ENCODE data around the gene ERICH6.

ERICH6 gene

DNA sequence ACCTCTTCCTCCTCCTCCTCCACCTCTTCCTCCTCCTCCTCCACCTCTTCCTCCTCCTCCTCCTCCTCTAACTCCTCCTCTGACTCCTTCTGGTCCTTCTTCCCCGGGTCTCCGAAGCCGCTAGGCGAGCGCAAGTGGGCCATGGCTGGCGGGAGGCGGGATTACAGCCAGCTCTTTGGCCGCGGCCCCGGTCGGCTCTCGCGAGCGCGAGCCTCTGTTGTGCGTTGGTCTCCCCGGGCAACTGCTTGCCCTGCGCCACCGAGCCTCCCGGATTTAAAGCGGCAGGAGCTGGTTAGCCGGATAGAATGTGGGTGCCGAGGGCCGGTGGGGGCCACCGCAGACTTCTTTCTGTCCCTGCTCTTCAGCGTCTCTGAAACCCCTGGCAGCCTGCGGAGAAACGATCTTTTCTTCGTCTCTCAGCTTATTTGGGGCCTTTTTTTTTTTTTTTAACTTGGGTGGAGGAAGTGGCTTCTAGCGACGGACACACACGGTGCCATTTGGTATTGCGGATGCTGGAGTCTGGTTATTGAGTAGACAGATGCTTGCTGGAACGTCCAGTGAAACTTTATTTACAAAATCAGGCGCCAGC lies at the start of gene ERICH6:
ERICH6 (minus strand) TSS at position 165 of the 589 bp plus-strand sequence; CDS start at position 143, 22 bp downstream.
- peak; percentile 89 for DNase-seq (ENCODE audit: low spot score)

- no peak for DNase-seq (ENCODE audit: low spot score)
Measured at GRCh38 chr3:150751781-150752263, 48.1 kb upstream of the ERICH6 start.

- no peak for DNase-seq (ENCODE audit: low spot score)
Measured at GRCh38 chr3:150749255-150749654, 45.5 kb upstream of the ERICH6 start.

DNA sequence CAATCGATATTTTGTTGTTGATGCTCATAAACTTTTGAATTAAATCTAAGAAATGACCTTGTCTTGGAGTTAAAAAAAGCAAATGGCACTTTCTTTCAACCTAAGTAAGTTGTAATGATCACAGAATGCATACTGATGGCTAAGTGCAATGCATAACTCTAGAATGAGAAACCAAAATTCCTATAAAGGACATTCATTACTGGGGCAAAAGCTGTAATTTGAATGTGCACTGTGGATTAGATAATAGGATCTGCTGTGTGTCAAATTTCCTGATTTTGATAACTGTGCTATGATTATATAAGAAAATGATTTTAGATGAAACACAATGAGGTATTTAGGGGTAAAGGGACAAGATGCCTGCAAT lies 44.9 kb upstream of the ERICH6 start:
- no peak for DNase-seq (ENCODE audit: low spot score)

DNA sequence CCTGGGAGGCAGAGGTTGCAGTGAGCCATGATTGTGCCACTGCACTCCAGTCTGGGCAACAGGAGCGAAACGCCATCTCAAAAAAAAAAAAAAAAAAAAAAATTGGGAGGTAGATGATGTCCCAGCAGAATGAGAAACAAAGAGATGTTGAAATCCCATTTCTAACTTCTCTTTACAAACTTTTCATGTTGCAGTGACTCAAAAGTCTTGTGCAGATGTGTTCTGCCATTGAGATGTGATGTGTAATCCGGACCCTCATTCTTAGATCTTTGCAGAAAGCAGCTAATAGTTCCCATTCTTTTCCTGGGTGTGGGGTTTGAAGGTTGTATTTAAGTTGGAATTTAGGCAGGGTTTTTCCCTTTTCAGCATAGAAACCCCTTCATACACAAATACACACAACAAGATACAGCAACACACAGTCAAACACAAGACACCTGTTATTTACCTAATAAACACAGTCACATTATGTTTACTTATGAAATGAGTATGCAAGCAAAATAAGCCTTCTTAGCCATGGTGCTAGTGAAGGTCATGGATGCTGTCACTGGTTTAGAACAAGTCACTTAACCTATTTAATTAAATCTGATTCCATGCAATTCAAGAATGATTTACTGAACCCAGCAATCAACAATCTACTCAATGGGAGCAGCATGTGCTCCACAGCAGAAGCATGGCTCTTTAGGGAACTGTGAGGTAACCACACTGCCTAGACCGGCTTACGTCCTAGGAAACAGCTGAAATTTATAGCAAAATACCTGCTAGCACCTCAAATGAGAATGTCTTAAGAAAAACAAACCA lies 44.4 kb upstream of the ERICH6 start:
- no peak for DNase-seq (ENCODE audit: low spot score)

DNA sequence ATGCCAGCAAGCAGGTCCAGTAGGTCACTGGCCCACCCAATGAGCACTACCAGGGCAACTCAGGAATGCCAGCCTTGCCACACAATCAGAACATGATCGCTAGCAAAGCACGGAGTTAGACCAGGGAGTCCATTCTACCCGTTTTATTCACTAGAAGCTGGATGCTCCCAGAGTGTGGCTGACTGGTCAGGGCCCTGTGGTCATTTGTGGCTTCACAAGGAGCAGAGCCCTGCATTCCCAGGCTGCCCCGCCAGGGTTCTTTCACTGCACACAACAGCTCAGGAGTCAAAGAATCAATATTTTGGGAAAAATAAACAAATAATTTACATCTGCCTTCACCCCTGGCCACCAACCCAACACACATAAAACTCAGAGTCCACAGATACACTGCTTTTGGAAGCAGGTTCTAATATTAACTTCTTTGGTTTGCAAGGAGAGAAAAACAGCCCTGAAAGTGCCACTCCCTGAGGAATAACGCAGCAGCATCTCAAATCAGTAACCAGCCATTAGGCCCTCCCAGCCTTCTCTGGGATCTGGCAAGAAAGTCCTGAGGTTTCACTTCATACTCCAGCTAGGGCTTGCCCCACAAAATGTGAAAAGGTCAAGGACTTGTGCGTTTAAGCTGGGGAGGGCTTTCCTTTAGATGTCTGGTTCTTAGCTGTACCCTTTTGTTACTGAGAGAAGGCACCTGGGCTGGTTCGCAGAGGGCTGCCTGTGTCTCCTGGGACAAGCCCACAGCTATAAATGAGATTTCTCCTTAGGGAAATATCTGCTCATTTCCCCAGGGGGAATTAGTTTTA lies 43.3 kb upstream of the ERICH6 start:
- DNase-seq (ENCODE audit: low spot score), result no peak

GRCh38 chr3:150745832-150746231 lies 42.1 kb upstream of the ERICH6 start:
- no peak for DNase-seq (ENCODE audit: low spot score)

DNA sequence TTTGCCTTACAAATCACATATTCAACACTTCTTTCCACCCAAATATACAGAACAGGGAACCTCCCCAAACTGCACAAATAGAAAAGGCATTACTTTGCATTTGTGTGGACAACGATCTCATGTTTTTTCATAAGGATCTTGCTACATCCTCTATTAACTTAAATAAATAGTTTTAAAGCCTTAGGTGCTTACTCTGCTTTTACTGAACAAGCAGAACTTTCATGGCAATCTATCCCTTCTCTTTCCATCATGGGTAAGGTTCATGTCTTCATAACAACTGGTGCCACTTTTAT lies 41.1 kb upstream of the ERICH6 start:
- DNase-seq (ENCODE audit: low spot score), result no peak

DNA sequence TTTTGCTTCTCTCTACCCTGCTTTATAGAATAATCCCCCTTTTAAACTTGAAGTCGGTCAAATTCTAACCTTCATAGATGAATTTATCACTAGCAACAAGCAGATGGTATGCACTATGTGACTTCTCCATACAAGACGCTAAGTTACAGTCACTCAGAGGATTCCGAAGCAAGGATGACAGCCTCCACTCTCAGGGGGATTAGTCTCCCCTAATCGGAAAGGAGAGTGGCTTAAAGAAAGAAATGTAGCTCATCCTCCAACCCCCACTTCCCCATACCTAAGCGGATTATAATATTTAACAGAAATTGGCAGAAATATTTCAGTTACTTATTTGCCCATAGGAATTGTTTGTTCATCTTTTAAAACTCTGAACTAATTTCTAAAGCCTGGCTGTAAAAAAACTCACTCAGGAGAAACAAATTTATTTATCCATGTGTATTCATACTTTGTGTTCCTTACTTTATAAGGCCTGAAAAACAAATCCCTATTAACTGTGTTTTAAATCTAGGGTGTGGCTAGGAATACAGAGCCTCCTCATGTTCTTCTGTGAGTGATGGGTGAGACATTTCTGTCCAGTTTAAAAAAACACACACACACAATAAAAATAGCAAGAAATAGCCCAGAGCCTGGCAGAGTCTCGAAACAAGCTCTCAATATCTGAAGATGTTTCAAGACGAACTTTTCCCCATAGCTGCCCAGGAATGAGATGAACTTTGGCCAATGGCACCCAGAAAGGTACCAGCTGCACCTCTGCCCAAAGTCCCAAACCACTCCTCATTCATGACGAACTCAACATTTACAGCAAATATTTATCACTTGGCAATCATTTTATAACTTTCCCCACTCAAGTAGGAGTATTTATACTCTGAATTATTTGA lies 40.6 kb upstream of the ERICH6 start:
- no peak for DNase-seq (ENCODE audit: low spot score)

- DNase-seq (ENCODE audit: low spot score), result no peak
Measured at GRCh38 chr3:150743508-150743907, 39.8 kb upstream of the ERICH6 start.

GRCh38 chr3:150742679-150743078 lies 39.0 kb upstream of the ERICH6 start:
- DNase-seq (ENCODE audit: low spot score), result no peak

GRCh38 chr3:150742141-150742523 lies 38.4 kb upstream of the ERICH6 start:
- no peak for DNase-seq (ENCODE audit: low spot score)

GRCh38 chr3:150741497-150742140 lies 37.9 kb upstream of the ERICH6 start:
- no peak for DNase-seq (ENCODE audit: low spot score)

- no peak for DNase-seq (ENCODE audit: low spot score)
Measured at GRCh38 chr3:150740733-150741496, 37.2 kb upstream of the ERICH6 start.

GRCh38 chr3:150739877-150740645 lies 36.3 kb upstream of the ERICH6 start:
- DNase-seq (ENCODE audit: low spot score), result no peak

DNA sequence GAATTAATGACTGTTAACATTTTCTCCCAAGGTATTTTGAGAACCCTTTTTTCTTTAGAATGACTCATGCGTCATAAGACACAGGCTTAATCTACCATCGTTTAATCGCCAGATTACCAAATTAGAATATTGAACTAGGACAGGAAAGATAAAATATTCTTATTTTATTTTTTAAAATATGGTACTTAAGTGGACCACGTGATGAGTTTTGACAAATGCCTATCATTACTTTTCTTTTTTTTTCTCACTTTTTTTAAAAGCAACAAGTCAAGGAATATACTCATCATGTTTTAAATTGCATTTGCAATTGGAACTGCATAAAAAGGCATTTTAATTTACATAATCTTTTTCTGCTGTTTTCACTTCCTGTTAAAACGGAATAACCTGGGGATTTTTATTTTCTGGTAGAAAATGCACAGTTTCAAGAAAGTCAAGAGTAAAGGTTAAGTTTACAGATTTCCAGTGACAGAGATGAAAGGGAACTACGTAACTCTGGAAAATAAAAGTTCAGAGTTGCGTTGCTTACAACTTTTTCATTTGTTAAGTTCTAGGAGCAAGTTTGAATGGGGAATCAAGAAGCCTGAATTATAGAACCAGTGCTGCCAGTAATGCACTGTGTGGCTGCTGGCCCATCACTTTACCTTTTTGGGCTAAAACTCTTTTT lies 35.6 kb upstream of the ERICH6 start:
- DNase-seq (ENCODE audit: low spot score), result no peak

DNA sequence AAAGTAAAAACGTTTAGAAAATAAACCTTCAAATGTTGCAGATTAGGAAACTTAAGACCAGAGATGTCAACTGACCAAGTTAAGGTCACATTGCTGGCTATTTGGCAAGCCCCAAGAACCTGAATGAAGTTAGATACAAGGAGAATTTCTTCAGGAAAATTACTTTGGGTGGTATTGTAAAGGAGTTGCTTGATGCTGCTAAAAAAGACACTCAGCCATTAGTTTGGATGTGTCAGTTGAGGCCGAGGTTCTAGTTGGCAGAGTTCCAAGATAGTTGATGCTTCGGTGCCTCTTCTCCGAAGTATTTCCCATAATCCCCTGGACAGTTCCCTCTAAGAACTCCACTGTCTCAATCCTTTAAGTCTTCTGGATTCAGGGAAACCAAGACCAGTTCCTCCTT lies 35.0 kb upstream of the ERICH6 start:
- no peak for DNase-seq (ENCODE audit: low spot score)

DNA sequence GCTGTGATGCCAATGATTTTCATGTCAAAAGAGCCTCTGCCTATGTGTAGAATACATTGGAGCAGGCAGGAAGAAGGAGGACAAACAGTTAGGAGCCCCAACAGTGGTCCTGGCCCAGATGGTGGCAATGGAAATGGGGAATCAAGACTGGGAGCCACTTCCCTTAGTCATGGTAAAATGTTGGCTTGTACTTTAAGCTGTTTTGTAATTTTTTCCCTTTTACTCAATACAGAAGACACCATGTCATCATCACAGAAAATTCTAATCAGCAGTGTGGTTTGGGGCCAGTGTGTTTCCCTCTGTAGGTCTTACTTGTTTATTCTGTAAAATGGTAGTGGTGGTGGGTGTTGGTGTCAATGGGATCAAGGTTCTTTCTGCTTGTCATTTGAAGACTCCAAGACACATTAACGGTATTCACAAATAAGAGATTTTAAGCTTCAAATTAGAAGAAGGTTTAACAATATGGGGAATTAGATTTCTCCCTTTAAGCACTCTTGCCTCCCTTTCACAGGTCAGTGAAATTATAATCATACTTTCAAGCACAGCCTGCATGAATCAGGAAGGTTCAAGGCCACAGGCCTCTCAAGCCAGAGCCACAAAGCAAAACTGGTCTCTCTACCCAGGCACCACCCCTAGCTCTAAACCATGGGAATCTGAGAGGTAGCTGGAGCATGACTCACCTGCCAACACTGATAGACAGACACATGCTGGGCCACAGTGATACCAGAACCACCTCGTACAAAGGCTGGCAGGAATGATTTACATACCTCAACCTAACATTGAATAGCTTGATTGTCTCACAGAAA lies 34.4 kb upstream of the ERICH6 start:
- DNase-seq (ENCODE audit: low spot score), result no peak
